ENCODE data around the gene TSPYL4. TPM values are rescaled to one million over a fixed set of nuclear protein-coding genes. Genes with fewer than 3 reads are reported as not detected.

The TSPYL4 gene
- polyA plus RNA-seq, 1 donor from 2014 or later, result 97.2 TPM

GRCh38 chr6:116292553-116292952, 38.7 kb upstream of the TSPYL4 start:
- Histone ChIP-seq H4K20me1 (ENCODE audit: insufficient read depth) (no peaks in the 10 kb centered on the region), H2AFZ (ENCODE audit: low read depth, low read length) (no peak overlapping the region), H3K9ac (ENCODE audit: low read length) (no peak overlapping the region), H3K4me3 (ENCODE audit: low read length) (no peak overlapping the region), H3K4me2 (ENCODE audit: low read length) (no peak overlapping the region), H3K79me2 (replicated peaks; ENCODE audit: insufficient read depth, low read length) (no peaks in the 10 kb centered on the region), H3K27ac (ENCODE audit: low read length) (no peak overlapping the region), H3K36me3 (ENCODE audit: insufficient read depth, low read length) (no peaks in the 10 kb centered on the region), H3K9me3 (ENCODE audit: low read length) (no peaks in the 10 kb centered on the region), H3K9me2 (ENCODE audit: insufficient read depth, low read length) (no peaks in the 10 kb centered on the region), H3F3A (ENCODE audit: insufficient read depth, low read length, poor library complexity, severe bottlenecking) (no peaks in the 10 kb centered on the region), H3K27me3 (ENCODE audit: insufficient read depth, low read depth, low read length) (no peaks in the 10 kb centered on the region)
- no peak for TF ChIP-seq REST (IDR thresholded peaks at IDR 0.05; ENCODE audit: borderline replicate concordance)
- no peak for TF ChIP-seq EZH2 (IDR thresholded peaks at IDR 0.05; ENCODE audit: borderline replicate concordance, insufficient read depth, low read length, poor library complexity, severe bottlenecking)
- no peak for TF ChIP-seq TAF1 (IDR thresholded peaks at IDR 0.05; ENCODE audit: low read depth)
- no peak for TF ChIP-seq CTCF (IDR thresholded peaks at IDR 0.05; ENCODE audit: poor library complexity, severe bottlenecking)
- TF ChIP-seq POLR2AphosphoS5 (IDR thresholded peaks at IDR 0.05), result no peak
- no peak for TF ChIP-seq MXI1 (conservative IDR thresholded peaks at IDR 0.05; ENCODE audit: poor library complexity, severe bottlenecking)

GRCh38 chr6:116291701-116292396, 38.0 kb upstream of the TSPYL4 start:
- Histone ChIP-seq H3K27ac (ENCODE audit: low read length) (no peak overlapping the region), H3K9me2 (ENCODE audit: insufficient read depth, low read length) (no peaks in the 10 kb centered on the region), H4K20me1 (ENCODE audit: insufficient read depth) (no peaks in the 10 kb centered on the region), H3K79me2 (replicated peaks; ENCODE audit: insufficient read depth, low read length) (no peaks in the 10 kb centered on the region), H3K4me2 (ENCODE audit: low read length) (no peak overlapping the region), H3K9ac (ENCODE audit: low read length) (no peak overlapping the region), H2AFZ (ENCODE audit: low read depth, low read length) (no peak overlapping the region), H3K36me3 (ENCODE audit: insufficient read depth, low read length) (no peaks in the 10 kb centered on the region), H3F3A (ENCODE audit: insufficient read depth, low read length, poor library complexity, severe bottlenecking) (no peaks in the 10 kb centered on the region), H3K4me3 (ENCODE audit: low read length) (no peak overlapping the region), H3K9me3 (ENCODE audit: low read length) (no peaks in the 10 kb centered on the region), H3K27me3 (ENCODE audit: insufficient read depth, low read depth, low read length) (no peaks in the 10 kb centered on the region)
- no peak for TF ChIP-seq RAD21 (conservative IDR thresholded peaks at IDR 0.05)
- no peak for TF ChIP-seq REST (IDR thresholded peaks at IDR 0.05; ENCODE audit: borderline replicate concordance)
- no peak for TF ChIP-seq TAF1 (IDR thresholded peaks at IDR 0.05; ENCODE audit: low read depth)
- no peak for TF ChIP-seq SMC3 (conservative IDR thresholded peaks at IDR 0.05; ENCODE audit: poor library complexity)
- no peak for TF ChIP-seq POLR2AphosphoS5 (IDR thresholded peaks at IDR 0.05)
- TF ChIP-seq CTCF (IDR thresholded peaks at IDR 0.05; ENCODE audit: poor library complexity, severe bottlenecking), result no peak
- TF ChIP-seq EP300 (conservative IDR thresholded peaks at IDR 0.05; ENCODE audit: poor library complexity, severe bottlenecking), result no peak
- TF ChIP-seq MXI1 (conservative IDR thresholded peaks at IDR 0.05; ENCODE audit: poor library complexity, severe bottlenecking), result no peak
- TF ChIP-seq EZH2 (IDR thresholded peaks at IDR 0.05; ENCODE audit: borderline replicate concordance, insufficient read depth, low read length, poor library complexity, severe bottlenecking), result no peak

All from neural cell (in vitro differentiated cells).